Activated CD4-positive, alpha-beta T cell treated with anti-CD3 and anti-CD28 coated beads, Interleukin-10, Interleukin-2, amounts not matched to agents 100 ng/mL and 50 ng/mL, durations not matched to agents 16 hours and 8 hours (primary cell): ENCODE measurements around the gene LDLRAD3.
"Not testable (repeated sequence)": the region's sequence is repeated elsewhere in the genome, so short reads cannot be mapped to it uniquely, and the experiment has no call there.

ENCODE experiments used
- DNase-seq: peaks from one replicate; pipeline ENCODE4 v3.0.0-alpha.2; 2020

LDLRAD3 gene

GRCh38 chr11:36167729-36168128, 223.9 kb downstream of the LDLRAD3 start:
- no peak for DNase-seq

- no peak for DNase-seq
Measured at GRCh38 chr11:36177836-36178235, 234.0 kb downstream of the LDLRAD3 start.

GRCh38 chr11:36186340-36187175, 242.7 kb downstream of the LDLRAD3 start:
- no peak for DNase-seq

DNA sequence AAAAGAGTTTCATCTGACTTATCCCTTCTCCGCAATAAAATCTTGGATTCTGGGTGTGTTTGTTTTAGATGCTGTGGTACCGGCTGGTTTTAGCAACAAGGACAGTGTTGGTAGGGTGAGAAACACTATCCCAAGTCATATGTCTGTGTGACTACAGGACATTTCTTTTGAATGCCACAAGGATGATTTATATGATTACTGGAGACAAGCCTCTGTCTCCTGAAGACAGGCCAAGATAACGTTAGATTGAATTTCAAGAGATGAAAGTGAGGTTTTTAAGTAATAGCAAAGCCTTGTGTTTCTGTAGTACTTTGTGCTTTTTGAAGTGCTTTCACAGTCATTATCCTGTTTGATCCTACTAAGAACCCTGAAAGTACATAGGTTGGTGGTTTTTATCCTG, 243.8 kb downstream of the LDLRAD3 start:
- no peak for DNase-seq

GRCh38 chr11:36189735-36190134, 245.9 kb downstream of the LDLRAD3 start:
- DNase-seq, result not testable (repeated sequence)

GRCh38 chr11:36191941-36192340, 248.1 kb downstream of the LDLRAD3 start:
- no peak for DNase-seq

DNA sequence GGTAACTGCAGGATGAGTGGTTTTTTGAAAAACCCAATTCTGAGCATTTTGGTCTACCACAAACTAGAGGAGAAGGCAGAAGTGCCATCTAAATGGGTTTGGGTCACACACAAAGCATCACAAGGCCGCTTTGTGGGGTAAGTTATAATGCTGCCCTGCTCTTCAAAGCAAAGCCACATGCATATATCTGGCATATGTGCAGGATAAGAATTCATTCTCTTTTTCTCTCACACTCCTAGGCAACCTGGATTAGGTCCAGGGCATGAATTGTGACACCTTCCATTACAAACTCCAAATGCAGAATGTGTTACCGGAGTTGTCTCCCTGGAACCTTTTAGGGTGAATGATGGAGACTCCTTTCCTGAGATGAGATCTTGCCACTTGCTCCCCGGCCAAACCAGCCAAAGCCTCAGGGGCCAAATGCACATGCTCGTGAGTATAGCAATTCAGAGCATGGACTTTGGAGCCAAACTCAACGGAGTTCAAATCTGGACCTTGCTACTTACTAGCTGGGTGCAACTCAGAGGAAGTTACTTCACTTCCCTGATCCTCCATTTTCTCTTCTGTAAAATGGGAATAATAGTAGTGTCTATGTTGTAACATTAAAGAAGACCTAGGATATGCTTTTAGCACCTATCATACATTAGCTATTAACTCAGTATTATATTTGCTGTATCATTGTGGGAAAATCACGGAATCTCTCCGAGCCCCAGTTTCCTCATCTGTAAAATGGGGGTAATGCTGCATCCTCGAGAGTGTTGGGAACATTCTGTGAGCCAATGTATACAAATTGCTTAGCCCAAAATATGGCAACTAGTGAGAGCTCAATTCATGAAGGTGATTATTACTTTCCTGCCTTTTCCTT, 248.8 kb downstream of the LDLRAD3 start:
- no peak for DNase-seq

DNA sequence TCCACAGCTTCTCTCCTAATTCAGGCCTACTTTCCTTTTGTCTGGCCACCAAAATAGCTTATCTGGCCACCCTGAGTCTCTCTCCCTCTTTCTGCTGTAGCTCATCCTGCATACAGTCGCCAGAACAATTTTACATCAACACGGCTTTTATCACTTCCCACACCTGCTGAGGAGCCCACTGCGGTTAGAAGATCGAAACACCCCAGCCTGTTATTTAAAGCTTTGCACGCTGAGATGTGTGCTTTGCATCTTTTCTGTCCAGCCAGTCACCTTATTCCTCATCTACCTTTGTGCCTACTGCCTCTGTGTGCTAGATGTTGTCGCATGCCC, 249.4 kb downstream of the LDLRAD3 start:
- DNase-seq, result no peak

DNA sequence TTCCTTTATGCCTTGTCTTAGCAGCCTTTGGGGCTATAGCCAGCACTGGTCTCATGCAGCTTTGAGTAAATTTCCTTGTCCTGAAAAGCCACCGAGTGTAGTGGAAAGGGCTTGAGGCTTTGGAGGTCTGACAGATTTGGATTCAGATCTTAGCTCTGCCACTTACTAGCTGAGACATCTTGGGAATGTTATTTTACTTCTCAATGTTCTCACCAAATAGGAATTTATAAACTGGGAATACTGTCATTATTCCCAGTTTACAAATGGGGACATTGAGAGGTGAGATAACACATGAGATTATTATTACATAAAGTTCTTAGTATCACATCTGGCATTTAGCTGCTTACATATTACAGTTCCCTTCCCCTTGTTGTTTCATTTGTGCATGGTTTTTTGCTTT, 249.9 kb downstream of the LDLRAD3 start:
- DNase-seq, result no peak

DNA sequence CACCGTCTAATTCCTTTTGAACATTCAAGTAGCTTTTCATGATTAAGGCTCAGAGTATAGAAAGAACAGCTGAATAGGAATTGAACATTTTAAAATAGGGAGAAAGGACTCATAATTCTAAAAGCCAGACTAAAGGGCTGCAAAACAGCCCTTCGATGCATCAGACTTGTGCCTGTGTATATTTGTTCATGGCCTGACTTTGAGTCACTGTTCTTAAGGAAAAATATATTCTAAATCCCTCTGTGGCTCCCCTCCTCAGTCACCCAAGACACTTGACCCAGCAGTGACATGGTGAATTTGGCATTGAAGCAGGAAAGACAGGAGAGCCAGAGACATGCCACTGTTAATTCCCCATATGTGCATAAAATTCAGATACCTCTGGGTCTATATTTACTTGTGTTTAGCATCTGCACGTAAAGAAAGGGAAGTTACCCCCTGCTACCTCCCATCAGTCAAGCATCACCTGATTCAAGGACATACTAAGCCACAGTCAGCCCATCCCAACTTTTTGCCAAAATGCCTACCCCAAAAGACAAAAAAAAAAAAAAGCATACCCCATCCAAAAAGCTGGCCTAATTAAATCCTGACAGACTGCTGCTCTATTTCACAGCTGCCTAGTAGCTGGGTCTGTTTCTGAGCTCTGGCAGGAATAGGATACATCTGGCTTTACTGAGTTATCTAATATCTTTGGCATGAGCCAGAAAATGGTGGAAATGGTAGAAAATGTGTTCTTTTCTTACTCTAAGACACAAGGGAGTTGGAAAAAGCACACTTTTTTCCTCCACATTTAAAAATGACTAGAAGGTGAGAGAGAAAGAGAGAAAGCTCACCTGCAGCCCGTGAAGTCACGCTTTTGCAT, 251.9 kb downstream of the LDLRAD3 start:
- DNase-seq, result no peak

DNA sequence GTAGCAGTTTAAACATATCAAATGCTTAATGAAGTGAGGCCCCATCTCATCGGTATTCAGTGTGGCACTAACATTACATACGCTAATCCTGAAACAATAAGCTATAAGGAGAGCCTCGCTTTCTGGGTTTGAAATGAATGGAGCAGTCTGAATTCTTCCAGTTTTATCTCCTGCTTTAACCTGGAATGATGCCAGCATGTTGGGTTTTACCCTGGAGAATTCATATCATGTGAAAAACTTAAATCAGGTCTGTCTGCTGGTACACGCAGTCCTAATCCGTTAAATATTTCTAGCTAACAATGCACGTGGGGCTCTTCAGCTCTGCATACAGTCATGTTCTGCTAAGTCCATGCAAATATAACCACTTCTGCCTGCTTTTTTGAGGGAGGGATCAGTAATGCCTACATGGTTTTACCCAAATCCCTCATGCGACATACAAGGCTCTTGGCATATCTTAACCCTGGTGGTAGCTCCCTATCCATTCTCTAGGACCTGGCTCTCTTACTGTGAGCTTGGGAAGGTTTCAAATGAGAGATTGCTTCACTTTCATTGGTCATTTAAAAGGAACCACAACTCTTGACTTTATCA, 252.6 kb downstream of the LDLRAD3 start:
- no peak for DNase-seq

- no peak for DNase-seq
Measured at GRCh38 chr11:36201411-36201810, 257.5 kb downstream of the LDLRAD3 start.

DNA sequence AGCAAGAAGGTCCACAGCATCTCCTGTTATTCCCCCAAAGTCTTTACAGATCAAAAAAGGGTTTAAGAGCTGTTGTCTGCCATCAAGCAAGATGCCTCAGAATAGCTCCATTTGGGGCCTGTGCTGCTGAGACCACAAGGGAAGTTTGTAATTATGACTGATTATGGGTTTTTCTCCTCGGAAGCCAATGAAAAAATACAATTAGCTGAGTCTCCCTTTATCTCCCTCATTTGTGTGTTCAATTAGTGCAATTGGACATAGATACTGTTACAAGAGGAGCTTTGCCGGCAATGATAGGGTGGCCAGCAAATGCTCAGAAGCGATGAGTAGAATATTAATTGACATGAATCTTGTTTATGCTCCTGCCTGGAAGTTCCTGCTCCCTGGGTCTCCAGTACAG, 261.7 kb downstream of the LDLRAD3 start:
- no peak for DNase-seq

DNA sequence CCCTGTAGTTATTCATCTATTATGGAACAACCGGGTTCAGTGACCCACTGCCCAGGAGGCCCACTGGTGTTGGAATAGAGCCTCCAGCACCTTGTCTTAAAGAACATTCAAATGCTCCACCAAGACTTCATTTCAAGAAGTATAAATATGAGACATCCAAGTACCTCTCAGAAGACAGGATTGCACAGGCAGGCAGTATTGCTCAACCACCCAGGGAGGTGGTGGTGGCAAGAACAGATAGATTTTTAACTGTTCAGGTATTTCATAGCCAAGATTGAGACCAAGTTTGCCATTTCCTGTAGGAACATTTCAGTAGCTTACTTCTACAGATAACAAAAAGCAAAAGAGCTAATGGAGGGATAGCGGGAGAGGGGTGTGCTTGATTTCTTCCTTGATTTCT, 266.7 kb downstream of the LDLRAD3 start:
- no peak for DNase-seq

- DNase-seq, result no peak
Measured at GRCh38 chr11:36211761-36212430, 268.0 kb downstream of the LDLRAD3 start.

GRCh38 chr11:36212564-36213392, 268.9 kb downstream of the LDLRAD3 start:
- no peak for DNase-seq

GRCh38 chr11:36213393-36213840, 269.6 kb downstream of the LDLRAD3 start:
- no peak for DNase-seq

GRCh38 chr11:36214480-36214879, 270.6 kb downstream of the LDLRAD3 start:
- DNase-seq, result no peak

DNA sequence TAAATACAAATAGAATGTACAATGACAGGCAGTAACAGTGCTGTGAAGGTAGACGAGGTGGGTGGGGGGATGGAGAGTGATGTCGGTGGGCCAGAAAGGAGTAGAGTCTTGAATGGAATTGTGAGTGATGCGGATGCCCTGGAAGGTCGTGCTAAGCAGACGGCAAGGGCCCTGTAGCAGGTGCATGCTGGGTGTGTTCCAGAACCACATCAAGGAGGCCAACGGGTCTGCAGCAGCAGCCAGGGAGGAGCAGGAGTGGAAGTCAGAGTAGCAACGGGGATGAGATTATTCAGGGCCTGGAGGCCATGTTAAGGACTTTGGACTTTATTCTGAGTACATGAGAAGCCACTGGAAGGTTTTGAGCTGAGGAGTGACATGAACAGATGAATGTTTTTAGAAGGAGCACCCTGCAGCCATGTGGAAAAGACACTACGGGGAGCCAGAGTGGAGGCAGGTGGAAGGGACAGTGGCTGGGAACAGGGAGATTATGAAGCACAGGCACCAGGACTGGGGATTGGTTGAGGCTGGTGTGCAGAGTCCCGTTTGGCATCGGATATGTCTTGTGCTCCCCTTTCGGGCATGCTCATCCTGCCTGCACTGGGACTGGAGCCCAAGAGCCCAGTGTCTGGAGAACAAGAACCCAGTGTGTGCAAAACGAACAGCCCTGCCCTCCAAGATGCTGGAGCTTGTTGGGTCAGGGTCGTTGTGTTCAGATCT, 271.3 kb downstream of the LDLRAD3 start:
- no peak for DNase-seq

GRCh38 chr11:36215693-36216060, 271.8 kb downstream of the LDLRAD3 start:
- no peak for DNase-seq
